CD4-positive, alpha-beta T cell treated with Interleukin-2 at 100 ng/mL for 4 hours (primary cell): Measurements from ENCODE around the gene GALNT10.
"Not testable (repeated sequence)": the region's sequence is repeated elsewhere in the genome, so short reads cannot be mapped to it uniquely, and the experiment has no call there.

Source experiments
- DNase-seq: peaks from one replicate; pipeline ENCODE4 v3.0.0-alpha.2; 2020; ENCODE audit warnings: low spot score

The GALNT10 gene

GRCh38 chr5:154190595-154191304 is at the start of gene GALNT10:
Gene GALNT10, plus strand, starts transcription at chr5:154190733. Its CDS starts 134 bp downstream, at chr5:154190867.
- DNase-seq, result peak; percentile 64

GRCh38 chr5:154141745-154142221 is 48.8 kb upstream of the GALNT10 start:
- DNase-seq, result no peak

GRCh38 chr5:154143211-154143641 is 47.3 kb upstream of the GALNT10 start:
- no peak for DNase-seq

GRCh38 chr5:154145268-154145667 is 45.3 kb upstream of the GALNT10 start:
- no peak for DNase-seq

GRCh38 chr5:154146409-154146808 is 44.1 kb upstream of the GALNT10 start:
- DNase-seq, result no peak

- DNase-seq, result no peak
These were observed 42.9 kb upstream of the GALNT10 start for GRCh38 chr5:154147666-154148065.

GRCh38 chr5:154150471-154150870 is 40.1 kb upstream of the GALNT10 start:
- not testable (repeated sequence) for DNase-seq

GRCh38 chr5:154157483-154158378 is 32.8 kb upstream of the GALNT10 start:
- DNase-seq, result no peak

GRCh38 chr5:154158379-154158737 is 32.2 kb upstream of the GALNT10 start:
- DNase-seq, result no peak

GRCh38 chr5:154159343-154159742 is 31.2 kb upstream of the GALNT10 start:
- no peak for DNase-seq

GRCh38 chr5:154162539-154163151 is 27.9 kb upstream of the GALNT10 start:
- no peak for DNase-seq

- DNase-seq, result no peak
These were observed 26.9 kb upstream of the GALNT10 start for GRCh38 chr5:154163327-154164248.

GRCh38 chr5:154164249-154164581 is 26.3 kb upstream of the GALNT10 start:
- no peak for DNase-seq

GRCh38 chr5:154165886-154166285 is 24.6 kb upstream of the GALNT10 start:
- no peak for DNase-seq

- no peak for DNase-seq
These were observed 23.4 kb upstream of the GALNT10 start for GRCh38 chr5:154166901-154167791.

GRCh38 chr5:154168395-154168794 is 22.1 kb upstream of the GALNT10 start:
- no peak for DNase-seq

GRCh38 chr5:154172785-154173184 is 17.7 kb upstream of the GALNT10 start:
- no peak for DNase-seq

- no peak for DNase-seq
These were observed 16.4 kb upstream of the GALNT10 start for GRCh38 chr5:154174091-154174490.

GRCh38 chr5:154176181-154176580 is 14.4 kb upstream of the GALNT10 start:
- no peak for DNase-seq

GRCh38 chr5:154178661-154179060 is 11.9 kb upstream of the GALNT10 start:
- no peak for DNase-seq
